GM18526 (cell line): ENCODE data around the gene NR3C1.

Source experiments
- POLR2A ChIP-seq: IDR thresholded peaks from 3 replicates; pipeline ENCODE4 v1.6.1; 2011; ENCODE audit not compliant: insufficient read length; ENCODE audit errors: extremely low read depth

Gene NR3C1

GRCh38 chr5:143237664-143238063 is 165.8 kb downstream of the NR3C1 start:
- TF ChIP-seq POLR2A, result no peak

DNA sequence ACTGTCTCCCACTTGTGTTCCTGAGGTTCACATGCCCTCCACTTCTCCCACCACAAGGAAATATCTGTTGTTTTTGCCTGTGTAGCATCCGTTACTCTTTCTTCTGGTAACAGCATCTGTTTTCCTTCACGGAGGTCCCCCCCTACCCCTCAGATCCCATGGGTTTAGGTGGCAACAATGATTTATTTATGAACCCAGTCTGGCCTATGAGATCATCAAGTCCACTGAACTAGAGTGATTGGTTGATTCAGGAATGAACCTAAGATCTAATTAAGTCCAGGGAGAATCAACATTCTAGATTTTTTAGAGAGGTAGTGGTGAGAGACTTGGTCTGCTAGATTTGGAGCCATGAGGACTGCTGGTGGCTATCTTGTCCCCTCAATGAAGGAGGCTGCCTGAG is 166.8 kb downstream of the NR3C1 start:
- no peak for TF ChIP-seq POLR2A

DNA sequence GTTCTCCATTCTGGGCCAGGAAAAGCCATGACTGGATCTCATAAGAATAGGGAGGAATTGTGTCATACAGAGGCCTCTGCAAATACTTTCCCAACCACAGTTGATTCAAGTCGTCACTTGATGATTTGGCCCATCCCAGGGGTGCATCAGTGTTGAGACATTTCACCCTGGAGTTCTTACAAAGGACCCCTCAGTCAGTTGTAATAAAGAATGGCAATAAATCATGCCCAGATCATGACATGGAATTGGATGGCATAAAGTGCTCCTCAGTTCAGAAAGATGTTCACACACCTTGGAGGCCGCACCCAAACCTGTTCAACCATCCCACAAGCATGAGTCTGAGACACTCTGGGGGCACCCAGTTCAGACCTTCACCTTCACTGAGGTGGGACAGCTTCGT is 168.1 kb downstream of the NR3C1 start:
- no peak for TF ChIP-seq POLR2A

DNA sequence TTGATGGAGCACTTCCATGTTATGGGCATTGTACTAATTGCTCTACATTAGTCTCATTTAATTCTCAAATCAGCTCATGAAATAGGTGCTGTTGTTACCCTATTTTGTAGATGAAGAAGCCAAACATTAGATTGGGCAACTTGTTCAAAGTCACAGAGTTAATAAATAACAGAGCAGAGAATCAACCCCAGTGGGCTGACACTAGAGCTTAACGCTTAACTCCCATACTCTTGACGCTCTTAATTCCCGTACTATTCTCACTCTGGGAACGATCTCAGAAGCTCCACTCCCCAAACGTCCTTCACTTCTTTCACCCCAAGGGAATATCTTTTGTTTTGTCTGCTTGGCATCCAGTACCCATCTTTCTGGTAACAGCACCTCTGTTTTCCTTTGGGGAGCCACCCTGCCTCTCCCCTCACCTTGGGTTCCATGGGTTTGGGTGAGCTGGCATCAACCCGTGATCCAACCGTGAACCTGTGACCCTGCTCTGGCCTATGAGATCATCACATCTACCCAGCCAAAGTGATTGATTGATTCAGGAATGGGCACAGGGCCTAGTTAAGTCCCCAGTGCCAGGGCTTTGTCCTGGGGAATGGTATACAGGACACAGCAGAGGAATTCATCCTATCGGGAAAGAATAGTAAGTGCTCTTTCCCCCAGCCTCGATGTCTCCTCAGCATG is 169.2 kb downstream of the NR3C1 start:
- no peak for TF ChIP-seq POLR2A

GRCh38 chr5:143233031-143233430 is 170.5 kb downstream of the NR3C1 start:
- no peak for TF ChIP-seq POLR2A

DNA sequence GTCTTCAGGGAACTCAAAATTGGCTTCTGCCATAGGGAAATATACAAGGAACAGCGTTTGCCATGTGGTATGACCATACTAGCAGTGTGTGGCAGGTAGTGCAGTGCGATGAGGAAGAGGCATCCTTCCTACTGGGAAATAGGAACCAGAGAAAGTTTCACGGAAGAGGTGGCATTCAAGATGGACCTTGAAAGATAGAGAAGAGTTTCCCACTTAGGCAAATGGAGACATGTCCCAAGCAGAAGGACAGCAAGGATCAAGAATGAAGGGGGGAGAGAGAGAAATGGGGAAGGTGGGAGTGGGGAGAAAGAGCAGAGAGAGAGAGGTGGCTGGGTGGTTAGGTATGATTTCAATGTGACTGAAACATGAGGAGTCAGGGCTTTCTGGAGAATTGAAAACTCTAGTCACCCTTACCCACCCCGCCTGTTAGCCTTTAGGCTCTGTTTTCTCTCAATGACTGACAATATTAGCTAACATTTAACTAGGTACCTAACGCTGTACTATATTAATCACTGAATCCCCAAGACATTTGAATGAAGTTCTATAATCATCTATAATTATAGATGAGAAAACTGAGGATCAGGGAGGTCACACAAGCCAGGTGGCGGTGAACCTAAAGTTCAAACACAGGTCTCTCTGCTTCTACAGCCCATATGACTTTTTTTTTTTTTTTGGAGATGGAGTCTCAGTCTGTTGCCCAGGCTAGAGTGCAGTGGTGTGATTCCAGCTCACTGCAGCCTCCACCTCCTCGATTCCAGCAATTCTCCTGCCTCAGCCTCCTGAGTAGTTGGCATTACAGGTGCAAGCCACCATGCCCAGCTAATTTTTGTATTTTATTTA is 171.3 kb downstream of the NR3C1 start:
- no peak for TF ChIP-seq POLR2A

DNA sequence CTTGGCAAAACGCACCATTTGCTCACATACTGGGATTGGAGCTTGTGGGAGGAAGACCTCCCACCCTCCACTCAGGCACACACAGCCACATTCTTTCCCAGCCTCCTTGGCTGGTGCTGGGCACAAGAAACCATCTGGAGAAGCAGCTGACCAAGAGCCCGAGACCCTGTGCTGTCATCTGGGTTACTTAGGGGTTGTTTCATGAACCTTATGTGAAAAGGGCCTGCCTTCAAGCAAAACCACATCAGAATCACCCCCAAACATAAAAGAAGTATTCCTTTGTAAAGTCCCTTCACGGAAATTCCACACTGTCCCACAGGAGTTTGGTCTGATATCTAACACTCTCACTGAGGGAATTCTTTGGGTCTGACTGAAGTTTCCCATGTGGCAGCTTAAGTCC is 172.1 kb downstream of the NR3C1 start:
- no peak for TF ChIP-seq POLR2A

DNA sequence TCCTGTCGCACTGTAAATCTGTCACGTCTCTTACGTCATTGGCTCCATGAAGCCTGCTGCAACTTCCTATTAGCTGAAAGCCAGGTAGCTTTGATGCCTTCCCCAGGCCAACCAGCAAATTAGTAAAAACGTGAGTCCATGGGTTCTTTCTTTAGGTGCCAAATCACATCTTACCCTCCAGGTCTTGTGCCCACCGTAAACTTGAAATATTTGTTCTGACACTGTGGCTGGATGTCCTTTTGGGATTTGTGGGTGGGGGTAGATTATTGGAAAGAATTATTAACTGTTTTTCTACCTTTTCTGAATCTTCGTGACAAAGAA is 172.8 kb downstream of the NR3C1 start:
- TF ChIP-seq POLR2A, result no peak

- TF ChIP-seq POLR2A, result no peak
These were observed 173.4 kb downstream of the NR3C1 start for GRCh38 chr5:143229896-143230675.

GRCh38 chr5:143229426-143229895 is 174.0 kb downstream of the NR3C1 start:
- peak; percentile 33 for TF ChIP-seq POLR2A

GRCh38 chr5:143228597-143229293 is 174.7 kb downstream of the NR3C1 start:
- TF ChIP-seq POLR2A, result no peak
